Keratinocyte (primary cell): ENCODE results near the gene ANKFN1. TPM values are rescaled to one million over a fixed set of nuclear protein-coding genes. Genes with fewer than 3 reads are reported as not detected.

Source experiments
- DNase-seq: peaks from one replicate; pipeline ENCODE4 v3.0.0-alpha.2; 2011; ENCODE audit warnings: low read depth, missing footprints, low spot score
- FAIRE-seq: peaks from 2 replicates; lab custom pipeline; 2011; peaks lifted over from hg19 to GRCh38; lab: Jason Lieb, UNC
- H2AFZ ChIP-seq: 2 replicates; pipeline ENCODE4 v1.6.0; 2012; ENCODE audit warnings: low read length, control low read depth, inconsistent platforms; ENCODE audit not compliant: control insufficient read depth
- H3K27ac ChIP-seq: 2 replicates; pipeline ENCODE4 v1.5.1; 2011; ENCODE audit warnings: low read length; ENCODE audit not compliant: control insufficient read depth, insufficient read depth
- H3K27me3 ChIP-seq: 3 replicates; pipeline ENCODE4 v1.6.0; 2011; ENCODE audit warnings: low read length; ENCODE audit not compliant: control insufficient read depth, insufficient read depth; ENCODE audit errors: extremely low read depth
- H3K36me3 ChIP-seq, 2 experiments: 2 replicates in 1 of 2; 3 replicates in 1 of 2; pipeline ENCODE4 v1.5.1; 2011; ENCODE audit warnings: low read length in 2 of 2, mild to moderate bottlenecking in 1 of 2; ENCODE audit not compliant: control insufficient read depth in 2 of 2, insufficient read depth in 2 of 2; ENCODE audit errors: extremely low read depth in 1 of 2
- H3K4me1 ChIP-seq: 3 replicates; pipeline ENCODE4 v1.5.1; 2011; ENCODE audit warnings: low read length; ENCODE audit not compliant: control insufficient read depth, insufficient read depth; ENCODE audit errors: extremely low read depth
- H3K4me2 ChIP-seq: 3 replicates; pipeline ENCODE4 v1.6.0; 2011; ENCODE audit warnings: low read depth, low read length; ENCODE audit not compliant: control insufficient read depth, insufficient read depth; ENCODE audit errors: extremely low read depth
- H3K4me3 ChIP-seq, 3 experiments: fragments of 200-600 bp in 1 of 3; sonication (generic) in 1 of 3; 2 replicates in 2 of 3; 3 replicates in 1 of 3; pipeline ENCODE4 v1.5.1; 2011 to 2016; ENCODE audit warnings: low read length in 3 of 3, mild to moderate bottlenecking in 3 of 3, control low read depth in 2 of 3, inconsistent platforms in 1 of 3, low read depth in 1 of 3, mixed read lengths in 1 of 3, mixed run types in 1 of 3, moderate library complexity in 1 of 3; ENCODE audit not compliant: control insufficient read depth in 2 of 3, insufficient read depth in 2 of 3; ENCODE audit errors: extremely low read depth in 1 of 3
- H3K79me2 ChIP-seq: 2 replicates; pipeline ENCODE4 v1.6.0; 2012; ENCODE audit warnings: low read length; ENCODE audit not compliant: control insufficient read depth, insufficient read depth
- H3K9ac ChIP-seq: 3 replicates; pipeline ENCODE4 v1.6.0; 2011; ENCODE audit warnings: low read length; ENCODE audit not compliant: control insufficient read depth, insufficient read depth; ENCODE audit errors: extremely low read depth
- H3K9me1 ChIP-seq: 3 replicates; pipeline ENCODE4 v1.6.0; 2011; ENCODE audit warnings: low read length; ENCODE audit not compliant: control insufficient read depth, insufficient read depth; ENCODE audit errors: extremely low read depth
- H3K9me3 ChIP-seq: 2 replicates; pipeline ENCODE4 v1.5.1; 2012; ENCODE audit warnings: low read depth, low read length; ENCODE audit not compliant: control insufficient read depth
- H4K20me1 ChIP-seq: 3 replicates; pipeline ENCODE4 v1.6.0; 2011; ENCODE audit warnings: low read length; ENCODE audit not compliant: control insufficient read depth, insufficient read depth; ENCODE audit errors: extremely low read depth
- CTCF ChIP-seq, 3 experiments: IDR thresholded peaks in 1 of 3; conservative IDR thresholded peaks in 1 of 3; optimal IDR thresholded peaks in 1 of 3; 2 replicates in 2 of 3; 3 replicates in 1 of 3; pipeline versions ENCODE3 to v1.5.1; 2011; ENCODE audit warnings: low read length in 3 of 3, mild to moderate bottlenecking in 3 of 3, moderate library complexity in 2 of 3, control low read depth in 1 of 3, inconsistent platforms in 1 of 3; ENCODE audit not compliant: insufficient read depth in 2 of 3; ENCODE audit errors: extremely low read depth in 1 of 3
- EZH2 ChIP-seq: IDR thresholded peaks from one replicate; pipeline ENCODE4 v1.6.1; 2012; ENCODE audit warnings: inconsistent platforms, mild to moderate bottlenecking, low read length, moderate library complexity
- dilution Hi-C: fragments of 300-500 bp; cut with MboI; formaldehyde crosslinking; loops from one replicate; pipeline ENCODE4 v1.7.0; 2020; ENCODE audit warnings: low sequenced_read_pairs; ENCODE audit not compliant: extremely low pct_ligation_motif_present
- polyA plus RNA-seq, 5 experiments: library from polyadenylated mRNA; depleted of rRNA in 3 of 5; stranded (reverse) in 3 of 5; stranded (forward) in 1 of 5; unstranded in 1 of 5; fragments of >200 nt; gene quantifications; 1 replicate in 1 of 5; 2 replicates in 3 of 5; 3 replicates in 1 of 5; pipeline versions ENCODE4 v1.2.1 to v1.2.3, GENCODE V29; 2011 to 2012; ENCODE audit warnings: missing spikeins in 2 of 5, low read depth in 1 of 5, low replicate concordance in 1 of 5

ANKFN1 gene
- polyA plus RNA-seq, 1 donor (not counting 4 experiments of a cell fraction or from before 2014, with no cell fraction given), result 0.12 TPM

DNA sequence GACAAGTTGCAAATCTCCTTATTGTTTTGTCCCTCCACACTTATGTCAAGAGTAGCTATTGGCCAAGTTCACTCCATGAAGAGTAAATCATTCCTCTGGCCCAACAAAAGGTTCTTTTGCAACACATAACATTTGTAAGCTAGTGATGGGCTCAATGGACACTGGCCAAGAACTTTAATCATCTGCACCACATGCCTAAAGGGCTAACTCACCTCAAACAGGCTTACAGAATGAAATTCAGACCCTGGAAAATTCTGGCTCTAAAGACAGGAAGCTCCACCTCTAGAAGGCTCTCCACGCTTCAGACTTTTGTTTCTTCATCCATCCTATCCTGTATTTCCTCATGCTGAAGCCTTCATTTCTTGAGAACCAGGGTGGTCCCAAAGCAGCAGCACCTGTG, 10.9 kb upstream of the ANKFN1 start:
- no peak for TF ChIP-seq CTCF (optimal IDR thresholded peaks at IDR 0.05 in 1 of 3, IDR thresholded peaks at IDR 0.05 in 1 of 3, conservative IDR thresholded peaks at IDR 0.05 in 1 of 3; ENCODE audit: extremely low read depth in 1 of 3, insufficient read depth in 2 of 3, low read length in 3 of 3)
- no peak for TF ChIP-seq EZH2
- Histone ChIP-seq H3K27ac (no peak overlapping the region), H3K79me2 (no peaks in the 10 kb centered on the region), H3K9me1 (no peaks in the 10 kb centered on the region), H4K20me1 (no peaks in the 10 kb centered on the region), H3K27me3 (no peaks in the 10 kb centered on the region), H3K4me1 (no peaks in the 10 kb centered on the region), H3K9me3 (no peaks in the 10 kb centered on the region), H3K4me2 (no peak overlapping the region), H3K36me3 (no peaks in the 10 kb centered on the region), H2AFZ (no peak overlapping the region), H3K4me3 (no peak overlapping the region), H3K9ac (no peak overlapping the region)
- dilution Hi-C loops, result no loop called here
- DNase-seq (no peak), FAIRE-seq (no peak)

DNA sequence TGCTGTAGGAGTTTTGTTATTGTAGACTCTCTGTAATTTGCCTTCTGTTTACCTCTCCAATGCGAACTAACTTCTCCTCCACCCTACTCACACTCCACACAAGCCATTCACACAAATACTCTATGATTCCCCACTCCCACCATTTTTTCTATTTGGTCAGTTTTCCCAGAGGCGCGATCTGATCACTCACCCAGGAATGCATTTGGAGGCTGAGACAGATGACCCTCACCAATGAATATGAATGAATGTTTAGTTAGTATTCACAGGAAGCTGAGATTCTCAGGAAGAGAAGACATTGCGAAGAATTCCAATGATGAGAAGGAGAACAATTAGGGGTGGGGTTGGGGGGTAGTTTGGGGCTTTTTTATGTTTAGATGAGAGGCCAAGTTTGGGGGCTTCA, 10.5 kb upstream of the ANKFN1 start:
- no peak for TF ChIP-seq EZH2
- no peak for TF ChIP-seq CTCF (optimal IDR thresholded peaks at IDR 0.05 in 1 of 3, IDR thresholded peaks at IDR 0.05 in 1 of 3, conservative IDR thresholded peaks at IDR 0.05 in 1 of 3; ENCODE audit: extremely low read depth in 1 of 3, insufficient read depth in 2 of 3, low read length in 3 of 3)
- dilution Hi-C loops, result no loop called here
- DNase-seq (no peak), FAIRE-seq (no peak)
- Histone ChIP-seq H3K9me1 (no peaks in the 10 kb centered on the region), H3K27ac (no peak overlapping the region), H3K4me1 (no peaks in the 10 kb centered on the region), H3K4me3 (no peak overlapping the region), H2AFZ (no peak overlapping the region), H4K20me1 (no peaks in the 10 kb centered on the region), H3K79me2 (no peaks in the 10 kb centered on the region), H3K27me3 (no peaks in the 10 kb centered on the region), H3K36me3 (no peaks in the 10 kb centered on the region), H3K9me3 (no peaks in the 10 kb centered on the region), H3K4me2 (no peak overlapping the region), H3K9ac (no peak overlapping the region)
